Mammary epithelial cell (primary cell): Measurements from ENCODE around the gene ENPP6.

Experiments used
- CTCF ChIP-seq, 2 donors: IDR thresholded peaks in 1 of 2; conservative IDR thresholded peaks in 1 of 2; 2 replicates each; pipeline ENCODE4 v1.5.1; 2011 to 2012; ENCODE audit warnings: inconsistent platforms in 2 of 2, low read length in 2 of 2, mild to moderate bottlenecking in 2 of 2, control low read depth in 1 of 2, low read depth in 1 of 2; ENCODE audit not compliant: insufficient read depth in 1 of 2; ENCODE audit errors: extremely low read depth in 1 of 2
- EZH2 ChIP-seq: IDR thresholded peaks from 2 replicates; pipeline ENCODE4 v1.6.1; 2012; ENCODE audit warnings: low read length, inconsistent platforms, borderline replicate concordance

GRCh38 chr4:184150102-184150839 lies 67.4 kb downstream of the ENPP6 start:
- TF ChIP-seq CTCF (conservative IDR thresholded peaks at IDR 0.05 in 1 of 2, IDR thresholded peaks at IDR 0.05 in 1 of 2; ENCODE audit: extremely low read depth in 1 of 2, insufficient read depth in 1 of 2, low read depth in 1 of 2, low read length in 2 of 2) (no peak), EZH2 (no peak)
